GM18502 (cell line): ENCODE results near the gene PLOD3.

Source experiments
- ATAC-seq: cut with Tn5 transposase; IDR thresholded peaks from one replicate; pipeline ENCODE4 v1.9.1; 2021; ENCODE audit warnings: mild to moderate bottlenecking; ENCODE audit not compliant: unreplicated experiment, poor library complexity

Gene PLOD3

GRCh38 chr7:101239951-101240220, 22.5 kb upstream of the PLOD3 start:
- ATAC-seq, result no peak

DNA sequence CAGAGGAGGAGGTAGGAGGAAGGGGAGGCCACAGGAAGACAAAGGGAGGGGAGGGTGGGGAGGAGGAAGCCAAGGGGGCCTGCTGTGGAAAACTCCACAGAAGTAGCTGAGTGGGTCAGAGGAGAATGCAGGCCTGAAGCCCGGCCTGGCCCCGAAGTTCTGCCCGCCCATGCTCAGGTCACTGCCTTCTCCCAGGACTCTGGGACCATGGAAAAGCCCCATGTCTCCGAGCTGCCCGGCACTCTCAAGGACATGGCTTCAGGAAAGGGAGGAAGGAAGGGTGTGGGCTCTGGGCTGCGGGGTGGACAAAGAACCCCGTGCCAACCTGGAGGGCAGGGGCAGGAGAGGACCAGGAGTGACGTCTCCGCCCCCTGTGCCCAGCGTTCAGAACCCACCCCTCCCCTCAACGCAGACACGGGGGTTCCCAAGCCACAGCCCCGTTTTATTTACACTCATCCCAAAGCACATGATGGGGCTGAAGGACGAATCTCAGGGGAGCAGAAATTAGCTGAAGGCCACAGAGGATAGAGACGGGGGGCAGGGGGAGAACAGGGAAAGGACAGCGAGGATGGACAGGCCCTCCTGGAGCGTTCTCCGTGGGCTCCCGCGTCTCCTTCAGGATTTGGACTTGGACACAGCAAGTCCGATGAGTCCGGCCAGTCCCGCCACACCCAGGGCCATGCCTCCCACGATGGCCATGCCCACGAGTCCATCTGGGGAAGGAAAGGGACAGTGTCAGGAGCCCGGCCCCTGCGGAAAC, 22.0 kb upstream of the PLOD3 start:
- no peak for ATAC-seq

- ATAC-seq, result no peak
These were observed 21.1 kb upstream of the PLOD3 start for GRCh38 chr7:101238226-101239182.

DNA sequence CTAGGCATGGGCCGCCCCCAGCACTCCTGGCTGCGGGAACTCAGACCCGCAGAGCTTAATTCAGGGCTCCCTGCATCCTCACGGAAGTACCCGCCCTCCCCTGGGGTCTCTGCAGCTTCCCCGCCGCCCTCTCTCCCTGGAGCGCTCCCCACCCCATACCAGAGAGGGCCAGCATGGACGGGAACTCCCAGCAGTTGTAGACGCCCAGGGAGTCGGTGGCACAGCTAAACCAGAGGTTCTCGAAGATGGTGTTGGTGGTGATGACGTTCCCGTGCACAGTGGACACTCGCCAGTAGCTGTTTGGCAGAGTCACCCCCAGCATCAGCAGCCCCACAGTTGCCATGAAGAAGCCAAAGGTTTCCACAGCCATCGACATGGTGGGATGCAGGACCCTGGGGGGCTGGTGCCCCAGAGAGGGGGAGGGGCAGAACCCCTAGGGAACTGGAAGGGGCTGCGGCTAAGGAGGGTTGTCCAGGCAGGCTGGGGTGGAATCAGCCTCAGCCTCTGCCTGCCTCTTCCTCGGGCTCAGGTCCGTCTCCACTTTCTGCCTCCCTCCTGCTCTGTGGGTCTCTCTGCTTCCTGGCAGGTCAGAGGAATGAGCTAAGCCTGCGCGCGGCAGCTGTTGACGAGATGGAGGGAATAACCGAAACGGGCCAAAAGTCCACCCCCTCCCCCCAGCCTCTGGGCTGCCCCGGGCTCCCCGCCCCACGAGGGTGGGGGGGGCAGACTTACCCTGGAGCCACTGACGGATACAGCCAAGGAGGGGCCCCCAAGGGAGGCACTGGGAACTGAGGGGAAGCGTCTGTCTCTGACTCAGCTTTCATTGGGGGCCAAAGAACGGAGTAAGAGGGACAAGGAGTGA, 20.1 kb upstream of the PLOD3 start, which contains the start of gene CLDN15:
TSS of gene CLDN15 (minus strand) at position 597 of the 862 bp plus-strand sequence. CDS start at position 376, 221 bp downstream.
- no peak for ATAC-seq

- ATAC-seq, result no peak
These were observed 19.0 kb upstream of the PLOD3 start for GRCh38 chr7:101236292-101236835.

GRCh38 chr7:101235522-101235921, 18.1 kb upstream of the PLOD3 start:
- no peak for ATAC-seq

DNA sequence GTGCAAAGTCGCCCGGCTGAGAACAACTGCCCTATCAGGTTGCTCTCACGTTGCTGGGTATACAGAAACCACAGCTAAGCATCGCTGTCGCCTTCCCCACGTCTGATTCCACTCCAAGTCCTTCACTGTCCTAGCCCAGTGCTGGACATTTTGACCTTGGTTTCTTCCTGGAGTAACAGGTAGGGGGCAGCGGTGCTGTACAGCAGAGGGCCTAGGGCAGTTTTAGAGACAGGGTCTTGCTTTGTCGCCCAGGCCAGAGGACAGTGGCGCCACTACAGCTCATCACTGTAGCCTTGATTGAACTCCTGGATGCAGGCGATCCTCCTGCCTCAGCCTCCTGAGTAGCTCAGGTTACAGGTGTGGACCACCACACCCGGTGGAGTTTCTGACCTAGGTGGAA, 17.7 kb upstream of the PLOD3 start:
- no peak for ATAC-seq

DNA sequence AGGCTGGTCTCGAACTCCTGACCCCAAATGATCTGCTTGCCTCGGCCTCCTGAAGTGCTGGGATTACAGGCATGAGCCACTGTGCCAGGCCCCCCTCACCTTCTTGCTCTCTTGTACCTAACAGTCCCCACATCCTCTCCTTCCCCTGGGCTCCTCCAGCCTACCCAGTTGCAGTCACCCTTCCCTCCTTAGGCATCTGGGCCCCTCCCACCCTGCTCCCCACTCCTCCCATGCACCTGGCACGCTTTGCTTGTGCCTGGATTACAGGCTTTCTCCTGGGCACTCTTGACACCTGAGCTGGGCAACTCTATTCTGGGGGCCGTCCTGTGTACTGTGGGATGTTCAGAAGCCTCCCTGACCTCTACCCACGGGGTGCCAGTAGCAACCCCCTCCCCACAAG, 17.3 kb upstream of the PLOD3 start:
- ATAC-seq, result no peak

DNA sequence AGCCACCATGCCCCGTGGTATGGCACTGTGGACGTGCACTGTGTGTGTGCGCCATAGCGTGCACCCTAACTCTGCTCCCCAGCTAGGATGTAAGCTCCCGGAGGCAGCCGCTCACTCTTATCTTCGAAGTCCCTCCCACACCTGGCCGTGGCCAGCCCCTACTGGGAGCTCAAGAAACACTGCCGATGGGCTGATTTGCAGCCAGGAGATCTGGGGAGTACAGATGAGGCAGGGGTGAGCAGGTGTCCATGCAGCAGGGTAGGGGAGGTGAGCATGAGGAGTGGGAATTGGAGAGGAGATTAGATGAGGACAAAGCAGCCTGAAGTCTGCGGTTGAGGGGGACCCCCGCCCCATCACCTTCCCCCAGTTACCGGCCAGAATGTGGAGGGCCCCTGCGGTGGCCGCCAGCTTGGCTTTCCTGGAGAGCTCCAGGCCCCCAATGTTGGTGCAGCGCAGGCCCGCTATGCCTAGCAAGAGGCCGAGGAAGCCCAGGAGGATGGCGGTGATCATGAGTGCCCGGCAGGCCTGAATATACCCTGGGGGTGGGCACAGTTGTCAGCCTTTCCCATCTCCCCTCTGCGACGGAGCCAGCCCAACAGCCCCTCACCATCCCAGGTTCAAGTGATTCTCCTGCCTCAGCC, 16.6 kb upstream of the PLOD3 start:
- no peak for ATAC-seq

DNA sequence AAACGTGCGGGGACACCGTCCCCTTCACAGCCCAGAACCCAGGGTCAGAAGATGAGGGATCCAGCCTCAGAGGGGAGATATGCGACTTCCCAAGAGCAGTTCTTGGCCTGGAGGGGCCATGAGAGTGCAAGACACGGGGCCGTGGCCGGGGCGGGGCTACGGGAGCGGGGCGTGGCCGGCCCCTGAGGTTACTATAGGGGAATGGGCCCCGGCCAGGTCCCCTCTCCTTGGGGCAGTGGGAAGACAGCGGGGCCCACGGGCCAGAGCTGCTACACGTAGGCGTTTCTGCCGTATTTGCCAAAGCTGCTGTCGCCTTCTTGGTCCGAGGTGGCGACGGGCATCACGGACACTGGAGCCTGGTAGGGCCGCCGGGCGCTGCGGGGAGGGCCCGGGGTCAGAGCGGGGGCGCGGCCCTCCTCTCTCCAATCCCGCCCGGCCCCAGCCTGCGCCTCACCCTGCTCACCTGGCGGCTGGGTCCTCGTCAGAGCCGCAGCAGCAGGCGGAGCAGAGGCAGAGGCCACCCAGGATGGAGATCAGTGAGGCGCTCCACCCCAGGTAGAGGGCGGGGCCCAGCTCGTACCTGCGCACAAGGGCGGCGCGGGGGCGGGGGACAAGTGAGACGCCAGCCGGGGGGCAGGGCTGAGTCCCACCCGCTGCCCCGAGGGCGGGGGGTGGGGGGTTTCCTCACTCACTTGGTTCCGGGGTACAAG, 14.9 kb upstream of the PLOD3 start:
- ATAC-seq, result no peak

- ATAC-seq, result no peak
These were observed 14.3 kb upstream of the PLOD3 start for GRCh38 chr7:101231644-101232043.

GRCh38 chr7:101226721-101227120, 9.3 kb upstream of the PLOD3 start:
- no peak for ATAC-seq

DNA sequence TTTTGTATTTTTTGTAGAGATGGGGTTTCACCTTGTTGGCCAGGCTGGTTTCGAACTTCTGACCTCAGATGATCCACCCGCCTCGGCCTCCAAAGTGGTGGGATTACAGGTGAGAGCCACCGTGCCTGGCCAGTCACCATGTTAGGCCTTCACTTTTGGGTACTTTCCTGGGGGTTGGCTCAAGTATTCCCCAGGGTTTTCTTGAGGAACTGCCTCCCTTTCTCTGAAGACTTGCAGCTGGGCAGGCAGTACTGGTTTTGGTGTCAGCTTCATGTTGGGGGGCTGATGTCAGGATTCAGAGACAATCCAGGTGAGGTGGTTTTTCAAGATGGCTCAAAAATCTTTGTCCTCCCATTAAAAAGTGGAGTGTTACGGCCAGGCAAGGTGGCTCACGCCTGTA, 8.3 kb upstream of the PLOD3 start:
- ATAC-seq, result no peak

DNA sequence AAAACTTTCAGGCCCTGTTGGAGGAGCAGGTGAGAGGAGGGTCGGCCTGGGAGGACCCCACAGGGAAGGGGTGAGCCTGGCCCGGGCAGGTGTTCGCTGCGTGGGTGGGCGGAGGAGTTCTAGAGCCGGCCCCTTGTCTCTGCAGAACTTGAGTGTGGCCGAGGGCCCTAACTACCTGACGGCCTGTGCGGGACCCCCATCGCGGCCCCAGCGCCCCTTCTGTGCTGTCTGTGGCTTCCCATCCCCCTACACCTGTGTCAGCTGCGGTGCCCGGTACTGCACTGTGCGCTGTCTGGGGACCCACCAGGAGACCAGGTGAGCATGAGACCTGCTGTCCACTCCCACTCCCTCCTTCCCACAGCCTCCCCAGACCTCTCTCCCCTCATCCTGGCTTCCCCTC, 6.1 kb upstream of the PLOD3 start:
- no peak for ATAC-seq

GRCh38 chr7:101222275-101222830, 5.0 kb upstream of the PLOD3 start:
- no peak for ATAC-seq

GRCh38 chr7:101220295-101220694, 2.9 kb upstream of the PLOD3 start:
- no peak for ATAC-seq

DNA sequence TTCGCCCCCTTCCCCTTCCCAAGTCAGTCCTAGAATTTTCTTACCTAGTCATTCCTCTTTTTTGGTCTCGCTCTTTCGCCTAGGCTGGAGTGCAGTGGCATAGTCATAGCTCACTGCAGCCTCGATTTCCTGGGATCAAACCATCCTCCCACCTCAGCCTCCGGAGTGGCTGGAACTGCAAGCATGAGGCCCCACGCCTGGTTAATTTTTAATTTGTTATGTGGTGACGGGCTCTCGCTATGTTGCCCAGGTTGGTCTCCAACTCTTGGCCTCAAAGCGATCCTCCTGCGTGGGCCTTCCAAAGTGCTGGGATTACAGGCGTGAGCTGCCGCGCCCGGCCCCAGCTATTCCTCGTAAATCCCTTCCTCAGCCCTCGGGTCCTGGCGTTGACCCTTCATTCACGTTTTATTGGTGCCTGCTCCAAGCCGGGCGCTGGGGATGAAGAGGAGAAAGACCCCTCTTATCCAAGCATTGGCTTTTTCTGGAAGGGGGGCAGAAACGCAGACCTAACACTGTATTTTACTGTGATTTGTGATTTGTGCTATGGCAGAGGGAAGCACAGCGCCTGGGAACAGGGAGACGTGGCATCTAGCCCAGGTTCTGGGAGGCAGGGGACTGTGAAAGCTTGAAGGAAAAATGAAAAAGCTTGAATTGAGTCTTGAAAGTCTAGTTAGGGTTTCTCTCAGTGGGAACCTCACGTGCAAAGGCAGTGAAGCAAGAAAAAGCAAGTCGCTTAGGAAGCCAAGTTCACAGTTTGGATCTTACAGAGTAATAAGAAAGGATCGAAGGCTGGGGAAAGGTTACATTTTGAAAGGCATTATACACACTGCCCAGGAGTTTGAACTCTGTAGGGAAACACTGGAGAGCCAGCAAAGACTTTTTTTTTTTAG, 1.1 kb upstream of the PLOD3 start:
- peak; percentile 19 for ATAC-seq

DNA sequence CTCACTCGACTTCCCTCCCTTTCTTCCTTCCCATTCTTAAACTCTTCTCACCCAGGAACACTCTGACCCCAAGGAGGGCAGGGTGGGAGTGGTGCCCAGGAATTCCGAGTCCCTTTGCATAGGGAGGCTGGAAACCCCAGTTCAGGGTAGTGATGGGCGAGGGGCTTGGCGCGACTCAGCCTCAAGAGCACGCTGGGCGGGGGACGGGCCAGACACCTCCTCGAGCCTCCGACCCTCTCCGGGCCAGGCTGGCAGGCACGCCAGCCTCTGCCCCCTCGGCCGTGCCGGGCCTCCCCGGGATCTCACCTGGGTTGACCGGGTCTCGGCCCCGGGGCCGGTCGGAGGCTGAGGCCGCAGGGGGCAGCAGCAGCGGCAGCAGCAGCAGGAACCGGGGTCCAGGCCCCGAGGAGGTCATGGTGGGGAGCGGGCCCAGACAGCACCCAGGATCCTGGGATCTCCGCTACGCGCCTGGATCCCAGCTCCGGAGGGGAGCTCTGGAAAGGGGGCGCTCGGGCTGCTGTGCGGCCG, 457 bp downstream of the PLOD3 start:
- ATAC-seq, result peak; percentile 22
